NCI-H2196 treated with DMSO at 0.1 percent for 48 hours (cell line): ENCODE measurements around the gene CCNY.

ENCODE experiments used
- DNase-seq: peaks from one replicate; lab custom pipeline; 2025; ENCODE audit not compliant: unreplicated experiment; lab: John Stamatoyannopoulos, UW

The CCNY gene

DNA sequence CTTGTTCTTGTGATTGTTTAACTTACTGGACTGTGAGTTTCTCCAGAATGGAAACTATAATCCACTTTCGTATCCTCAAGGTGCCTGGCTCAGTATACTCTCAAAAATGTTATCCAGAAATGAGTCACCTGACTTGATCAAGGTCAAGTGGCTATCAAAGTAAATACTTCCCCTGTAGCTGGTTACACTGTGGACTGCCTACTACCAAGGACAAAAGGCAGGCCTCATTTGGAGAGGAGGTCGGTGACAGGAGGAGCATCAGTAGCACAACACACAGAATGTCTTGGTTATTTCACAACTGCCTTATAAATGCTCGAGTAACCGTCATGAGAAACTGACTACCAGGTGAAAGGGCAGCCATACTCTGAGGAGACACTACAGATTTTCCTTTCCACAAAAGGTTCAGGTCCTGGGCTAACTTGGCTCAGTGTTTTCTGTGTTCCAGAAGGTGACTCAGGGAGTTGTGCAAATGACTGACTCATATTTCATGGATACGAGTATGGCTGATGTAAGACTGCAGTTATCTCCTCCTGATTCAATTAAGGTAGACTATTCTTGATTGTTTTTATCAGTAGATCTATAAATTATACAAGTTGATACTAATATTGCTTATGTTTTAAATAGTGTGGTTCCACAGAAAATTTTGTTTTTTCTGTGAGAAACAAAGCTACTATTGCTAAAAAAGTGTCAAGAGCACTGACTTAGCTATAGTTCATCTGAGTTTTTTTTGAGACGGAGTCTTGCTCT is 4.2 kb upstream of the CCNY start:
- DNase-seq = no peak

DNA sequence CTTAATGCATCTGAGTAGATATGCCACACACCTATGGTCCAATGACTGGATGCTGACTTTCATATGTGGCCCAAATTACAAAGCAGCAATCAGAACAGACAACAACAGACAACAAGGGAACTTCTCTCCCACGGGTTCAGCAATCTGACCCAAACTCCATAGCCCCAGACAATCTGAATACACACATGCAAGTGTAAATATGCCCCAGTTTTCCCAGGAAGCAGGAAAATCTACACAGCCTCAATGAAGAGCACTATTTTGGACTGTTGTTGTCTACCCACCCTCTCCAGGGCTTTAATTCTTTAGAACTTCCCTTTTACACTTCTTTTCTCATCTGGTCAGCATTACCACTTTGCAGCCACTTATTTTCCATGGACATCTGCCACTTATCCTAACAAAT is 2.0 kb upstream of the CCNY start:
- no peak for DNase-seq

DNA sequence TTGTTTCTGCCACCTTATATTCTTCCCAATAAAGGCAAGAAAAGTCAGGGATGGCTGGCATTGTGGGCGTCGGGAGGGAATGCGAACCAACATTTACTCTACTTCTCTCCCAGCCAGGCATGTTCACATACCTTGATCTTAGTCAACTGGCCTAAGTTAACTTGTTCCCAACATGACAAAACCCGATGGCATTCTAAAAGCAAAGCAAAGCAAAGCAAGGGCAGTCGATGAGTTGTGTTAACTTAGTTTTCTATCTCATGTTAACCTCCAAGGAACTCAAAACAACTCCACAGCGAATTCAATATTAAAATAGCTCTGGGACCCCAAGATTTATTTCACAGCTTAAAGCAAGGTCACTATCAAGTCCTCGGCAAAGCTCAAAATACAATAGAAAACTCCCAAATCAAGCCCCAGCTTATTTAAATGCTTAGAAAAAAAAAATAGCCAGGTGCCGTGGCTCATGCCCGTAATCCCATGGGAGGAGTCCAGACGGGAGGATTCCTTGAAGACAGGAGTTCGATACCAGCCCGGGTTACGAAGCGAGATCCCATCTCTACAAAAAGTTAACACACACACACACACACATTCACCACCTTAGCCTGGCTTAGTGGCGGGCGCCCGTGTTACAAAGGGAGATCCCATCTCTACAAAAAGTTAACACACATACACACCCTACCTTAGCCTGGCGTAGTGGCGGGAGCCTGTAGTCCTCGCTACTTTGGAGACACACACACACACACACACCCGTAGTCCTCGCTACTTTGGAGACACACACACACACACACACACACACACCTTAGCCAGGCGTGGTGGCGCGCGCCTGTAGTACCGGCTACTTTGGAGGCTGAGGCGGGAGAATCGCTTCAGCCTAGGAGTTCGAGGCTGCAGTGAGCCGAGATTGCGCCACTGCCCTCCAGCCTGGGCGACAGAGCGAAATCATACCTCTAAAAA is 901 bp upstream of the CCNY start:
- DNase-seq = no peak

DNA sequence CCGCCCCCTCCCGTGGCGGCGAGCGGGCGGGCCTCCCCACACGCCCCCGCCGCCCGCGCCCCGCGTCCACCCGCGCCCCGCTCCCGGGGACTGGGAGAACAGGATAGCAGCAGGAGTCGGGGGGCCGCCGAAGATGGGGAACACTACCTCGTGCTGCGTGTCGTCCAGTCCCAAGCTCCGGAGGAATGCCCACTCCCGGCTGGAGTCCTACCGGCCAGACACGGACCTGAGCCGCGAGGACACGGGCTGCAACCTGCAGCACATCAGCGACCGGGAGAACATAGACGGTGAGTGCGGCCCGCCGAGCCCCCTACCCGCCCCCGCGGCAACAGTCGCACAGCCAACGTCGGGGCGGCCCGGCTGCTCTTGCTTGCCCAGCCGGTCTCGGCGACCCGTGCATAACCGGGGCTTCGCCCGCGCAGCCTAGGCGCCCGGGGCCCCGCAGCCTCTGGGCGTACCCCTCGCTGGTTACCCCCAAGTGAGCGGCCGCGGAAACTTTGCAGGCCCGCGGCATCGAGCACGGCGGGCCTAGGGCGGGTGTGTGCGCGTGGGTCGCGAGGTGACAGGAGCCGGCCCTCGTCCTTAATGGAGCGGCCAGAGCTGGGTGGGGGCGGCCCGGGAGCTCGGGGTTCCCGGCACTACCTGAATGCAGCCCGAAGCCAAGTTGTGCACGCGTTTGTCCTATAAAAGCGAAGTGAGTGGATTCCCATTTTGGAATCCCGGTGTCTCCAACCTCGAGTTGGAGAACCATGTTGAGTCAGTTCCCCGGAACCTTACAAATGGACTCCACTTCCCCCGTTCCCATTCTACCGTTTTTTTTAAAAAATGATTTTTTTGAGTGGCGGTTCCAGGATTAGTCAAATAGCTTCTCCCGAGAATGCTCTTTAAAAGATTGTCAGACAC is 863 bp downstream of the CCNY start:
- DNase-seq = no peak

DNA sequence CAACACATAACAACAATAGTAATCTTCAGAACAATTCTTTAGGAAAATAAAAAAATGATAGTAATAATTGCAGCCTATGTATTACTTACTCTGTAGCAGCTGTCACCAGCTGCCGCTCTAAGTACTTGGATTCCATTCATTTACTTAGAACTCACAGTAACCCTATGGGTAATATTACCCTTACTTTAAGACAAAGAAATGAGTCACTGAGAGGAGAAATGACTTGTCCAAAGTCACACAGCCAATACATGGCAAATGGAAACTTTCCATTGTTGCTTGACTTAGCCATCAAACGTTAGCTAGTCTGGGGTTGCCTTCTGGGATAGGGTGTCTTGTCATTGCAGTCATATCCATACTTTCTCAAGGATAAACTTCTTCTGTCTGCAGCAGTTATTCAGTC is 3.6 kb downstream of the CCNY start:
- no peak for DNase-seq

DNA sequence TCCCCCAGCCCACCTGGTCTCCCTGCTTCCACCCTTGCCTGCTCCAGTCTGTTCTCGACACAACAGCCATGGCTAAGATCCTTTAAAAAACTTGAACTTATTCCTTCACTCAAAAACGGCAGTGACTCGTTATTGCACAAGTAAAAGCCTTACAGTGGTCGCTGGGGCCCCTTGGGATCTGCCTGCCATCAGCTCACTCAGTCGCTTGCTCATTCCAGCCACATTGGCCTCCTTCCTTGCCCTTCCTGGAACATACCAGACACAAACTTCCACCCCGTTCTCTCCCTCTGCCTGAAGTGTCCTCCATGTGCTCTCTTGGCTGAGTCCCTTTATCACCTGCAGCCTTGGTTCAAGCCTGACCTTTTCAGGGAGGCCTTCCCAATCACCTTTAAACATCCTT is 4.7 kb downstream of the CCNY start:
- DNase-seq = no peak

DNA sequence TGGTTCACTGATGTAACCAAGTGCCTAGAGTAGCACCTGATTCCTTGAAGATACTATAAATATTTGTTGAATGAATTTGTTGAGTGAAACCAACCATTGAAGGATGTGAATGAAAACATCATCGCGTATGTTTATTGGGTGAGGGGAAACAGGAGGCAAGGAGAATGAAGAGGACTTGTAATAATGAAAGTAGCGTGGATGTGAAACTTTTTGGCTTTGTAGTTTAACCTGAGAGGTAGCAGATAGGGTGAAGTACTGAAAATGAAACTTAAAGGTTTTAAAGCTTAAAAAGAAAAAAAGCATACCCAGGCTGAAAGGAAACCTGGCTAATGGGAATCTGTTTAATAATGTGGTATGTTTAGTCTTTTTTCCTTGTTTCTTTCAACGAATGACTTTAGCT is 5.2 kb downstream of the CCNY start:
- no peak for DNase-seq

DNA sequence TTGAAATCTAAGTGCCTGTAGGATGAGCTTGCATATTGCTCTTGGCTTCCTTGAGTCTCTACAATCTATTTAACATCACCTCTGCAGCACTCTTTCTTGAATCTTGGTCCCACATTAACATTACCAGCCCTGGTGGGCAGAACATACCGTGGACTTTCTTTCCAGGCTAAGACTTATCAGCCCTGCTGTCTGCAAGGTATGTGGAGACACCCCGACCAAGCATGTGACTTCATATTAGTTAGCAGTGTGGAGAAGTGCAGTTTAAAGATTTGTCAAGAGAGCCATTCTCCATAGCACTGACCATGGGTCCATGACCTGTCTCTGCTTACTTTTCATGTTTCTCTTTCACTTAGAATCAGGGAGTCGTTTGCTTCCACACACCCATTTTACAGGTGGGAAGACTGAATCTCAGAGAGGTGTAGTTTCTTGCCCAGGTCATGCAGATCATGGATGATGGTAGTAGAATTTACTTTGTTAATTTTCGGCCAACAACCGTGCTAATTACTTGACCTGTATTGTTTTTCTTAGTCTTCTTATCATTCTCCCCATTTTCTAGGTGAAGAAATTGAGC is 6.0 kb downstream of the CCNY start:
- no peak for DNase-seq

DNA sequence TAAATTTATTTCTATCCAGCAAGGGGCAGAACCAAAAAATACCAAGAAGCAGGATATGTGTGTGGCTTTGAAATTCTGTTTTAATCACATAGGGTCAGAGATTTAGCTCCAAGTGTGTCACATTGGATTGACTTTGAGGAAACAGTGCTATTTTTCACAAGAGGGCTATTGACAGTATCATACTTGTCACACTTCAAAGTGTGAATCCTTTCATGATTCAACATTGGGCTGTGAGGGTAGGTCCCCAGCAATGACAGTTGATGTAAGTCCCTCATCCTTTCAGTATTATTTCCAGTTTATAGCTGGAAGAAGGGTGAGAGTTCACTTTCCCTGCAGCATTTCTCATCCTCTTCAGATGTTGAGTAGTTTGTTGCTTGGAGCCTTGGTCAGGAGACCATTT is 7.4 kb downstream of the CCNY start:
- no peak for DNase-seq

DNA sequence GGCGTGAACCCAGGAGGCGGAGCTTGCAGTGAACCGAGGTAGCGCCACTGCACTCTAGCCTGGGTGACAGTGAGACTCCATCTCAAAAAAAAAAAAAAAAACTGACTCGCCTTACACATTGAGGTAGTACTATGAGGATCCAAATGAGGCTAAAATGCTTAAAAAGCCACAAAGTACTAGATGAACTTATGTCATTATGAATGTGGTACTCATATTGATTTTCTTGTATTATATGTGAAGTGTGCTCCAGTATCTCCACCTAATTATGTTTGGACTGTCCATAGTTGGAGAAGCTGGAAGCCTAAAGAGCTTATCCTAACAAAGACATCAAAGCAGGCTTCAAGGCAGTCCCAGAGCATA is 9.1 kb downstream of the CCNY start:
- DNase-seq = no peak

DNA sequence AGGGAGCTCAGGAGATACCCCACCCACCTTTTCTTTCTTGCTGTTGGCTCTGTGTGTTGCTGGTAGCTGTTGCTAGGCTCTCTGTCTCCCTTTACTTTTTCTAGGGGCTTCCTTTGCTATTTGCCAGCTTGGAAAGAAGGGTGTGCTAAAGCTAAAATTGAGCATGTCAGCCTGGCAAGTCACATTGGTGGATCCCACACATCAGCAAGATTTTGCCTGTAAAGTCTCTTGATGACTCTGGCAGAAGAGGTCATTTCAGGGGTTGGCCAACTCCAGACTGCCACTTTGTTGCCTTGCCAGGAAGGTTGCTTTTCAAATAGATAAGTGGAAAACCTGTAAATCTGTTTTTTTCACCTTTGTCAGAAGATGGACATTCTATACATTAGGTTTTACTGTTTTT is 9.9 kb downstream of the CCNY start:
- DNase-seq = no peak

DNA sequence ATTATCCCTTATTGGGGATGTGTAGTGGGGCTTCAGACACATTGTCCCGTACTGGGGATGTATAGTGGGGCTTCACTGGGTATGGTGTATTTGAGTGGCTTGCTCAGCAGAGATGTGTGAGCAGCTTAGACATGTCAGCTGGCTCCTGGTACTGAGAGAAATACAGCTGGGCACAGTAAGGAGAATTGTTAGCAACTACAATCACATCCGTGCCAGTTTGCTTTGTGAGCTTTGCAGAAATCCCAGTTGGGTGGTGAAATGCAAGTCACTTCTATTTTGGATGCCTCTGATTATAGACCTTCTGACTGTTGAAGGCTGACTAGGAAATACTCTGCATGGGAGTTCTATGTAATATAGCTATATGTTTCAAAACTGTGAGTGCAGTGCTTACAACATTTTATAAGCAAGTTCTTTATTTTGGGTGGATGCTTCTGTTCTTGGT is 10.8 kb downstream of the CCNY start:
- no peak for DNase-seq

DNA sequence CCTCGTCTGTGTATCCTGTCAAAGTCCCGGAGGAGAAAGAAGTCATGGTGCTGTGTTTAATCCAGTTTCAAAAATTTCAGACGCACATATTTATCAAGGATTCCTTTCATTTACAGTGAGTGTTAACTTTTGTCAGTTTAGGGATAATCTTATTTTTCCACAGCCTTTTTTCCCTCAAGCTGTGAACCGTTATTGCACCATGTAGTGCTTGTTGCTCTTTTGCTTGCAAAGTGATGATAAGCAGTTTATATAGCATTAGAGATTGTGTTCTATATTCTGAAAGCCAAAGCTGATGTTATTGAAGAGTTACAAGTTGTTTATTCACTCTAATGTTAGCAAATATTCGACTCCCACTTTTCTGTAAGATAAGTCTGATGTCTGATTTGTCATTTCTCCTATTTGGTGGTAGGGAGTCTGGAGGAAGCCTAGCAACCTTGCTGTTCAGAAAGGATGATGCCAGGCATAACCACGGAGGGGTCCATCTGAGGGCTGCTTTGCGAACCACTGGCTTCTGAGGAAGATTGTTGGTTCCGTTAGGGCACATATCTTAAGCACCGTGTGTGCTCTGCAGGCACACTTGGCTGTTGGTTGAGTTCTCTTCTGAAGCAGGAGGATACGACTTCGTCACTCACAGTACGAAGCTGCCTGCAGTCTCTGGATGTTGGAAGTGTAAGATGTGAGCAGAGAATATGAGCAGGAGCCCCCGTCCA is 11.7 kb downstream of the CCNY start:
- DNase-seq = no peak

DNA sequence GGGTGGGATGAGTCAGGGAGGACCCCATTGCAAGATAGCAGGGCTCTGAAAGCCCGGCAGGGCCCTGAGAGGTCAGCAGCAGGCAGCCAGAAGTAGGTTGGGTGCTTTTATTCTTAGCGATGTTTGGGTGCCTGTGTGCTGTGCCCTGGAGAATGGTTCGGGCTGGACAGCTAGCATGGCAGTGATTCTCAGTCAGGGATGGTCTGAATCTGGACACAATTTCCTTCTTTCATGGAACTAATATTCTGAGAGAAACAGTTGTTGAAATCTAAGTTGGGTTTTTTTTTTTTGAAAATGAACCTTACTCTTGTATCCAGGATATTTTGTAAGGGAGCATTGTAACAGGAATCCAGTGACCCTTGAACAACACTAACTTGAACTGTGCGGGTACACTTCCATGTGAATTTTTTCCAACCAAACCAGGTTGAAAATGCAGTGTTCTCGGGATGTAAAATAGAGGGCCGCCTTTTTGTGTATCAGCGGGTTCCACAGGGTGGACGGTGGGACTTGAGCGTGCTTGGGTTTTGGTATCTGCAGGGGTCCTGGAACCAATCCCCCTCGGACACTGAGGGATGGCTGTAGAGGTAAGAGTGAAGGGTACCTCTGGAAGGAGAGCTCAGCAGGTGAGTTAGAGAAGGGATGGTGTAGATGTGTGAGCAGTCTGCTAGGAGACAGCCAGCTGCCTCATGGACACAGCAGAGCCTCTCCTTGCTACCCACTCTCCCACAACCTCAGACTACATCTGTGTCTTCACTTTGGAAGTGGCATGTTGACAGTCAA is 12.5 kb downstream of the CCNY start:
- no peak for DNase-seq

DNA sequence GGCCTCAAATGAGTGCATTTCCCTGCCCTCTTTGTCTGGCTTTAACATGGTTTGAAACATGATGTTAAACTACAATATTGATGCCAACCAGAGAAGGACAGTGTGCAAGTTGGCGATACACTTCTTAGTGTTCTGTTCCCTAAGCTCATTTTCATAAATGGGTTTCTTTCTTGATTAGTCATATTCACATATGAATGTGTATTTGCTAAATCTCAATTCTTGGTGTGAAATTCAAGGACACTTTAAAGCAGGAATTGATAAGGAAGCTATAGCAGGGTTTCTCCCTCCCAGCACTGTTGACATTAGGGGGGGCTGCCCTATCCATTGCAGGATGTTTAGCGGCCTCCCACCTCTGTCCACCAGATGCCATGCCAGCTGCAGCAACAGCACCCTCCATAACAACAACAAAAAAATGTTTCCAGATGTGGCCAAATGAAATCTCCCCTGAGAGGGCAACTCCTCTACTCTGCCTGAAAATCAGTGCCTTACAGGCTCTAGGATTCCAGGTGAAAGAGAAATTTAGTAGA is 13.1 kb downstream of the CCNY start:
- no peak for DNase-seq

DNA sequence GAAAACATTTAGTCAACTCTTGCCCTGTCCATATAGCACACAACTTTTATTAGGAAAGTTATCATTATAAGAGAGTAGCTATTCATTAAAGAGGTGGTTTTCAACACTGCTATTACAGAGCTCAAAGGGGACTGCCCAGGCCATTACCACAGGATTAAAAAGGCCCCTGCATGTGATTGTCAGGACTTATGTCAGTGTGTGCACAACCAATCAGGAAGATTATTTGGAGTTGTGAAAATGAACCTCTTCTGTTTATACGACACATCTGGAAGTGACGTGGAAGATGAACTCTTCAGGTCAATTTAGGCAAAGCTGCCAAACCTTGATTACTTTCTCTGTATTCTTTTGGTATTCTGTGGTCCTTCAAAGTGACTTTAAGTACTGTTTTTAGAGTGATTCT is 14.7 kb downstream of the CCNY start:
- no peak for DNase-seq

DNA sequence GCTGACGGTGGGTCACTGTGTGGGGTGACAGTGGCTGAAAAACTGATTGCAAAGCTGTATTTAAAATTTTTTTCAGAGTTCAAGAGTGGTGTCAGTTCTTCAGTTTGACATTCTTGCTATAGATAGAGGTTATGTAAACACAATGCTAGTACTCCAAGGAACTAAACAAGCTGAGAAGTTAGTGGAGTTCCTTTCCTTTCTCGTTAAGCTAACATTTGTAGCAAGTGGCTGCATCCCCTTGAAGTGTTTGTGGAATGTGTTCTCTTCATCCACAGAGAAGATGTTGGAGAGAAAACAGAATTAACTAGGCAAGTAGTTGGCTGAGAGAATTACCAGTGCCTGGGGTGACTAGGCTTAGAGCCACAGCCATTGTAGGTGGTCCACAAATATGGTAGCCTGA is 15.8 kb downstream of the CCNY start:
- DNase-seq = no peak

DNA sequence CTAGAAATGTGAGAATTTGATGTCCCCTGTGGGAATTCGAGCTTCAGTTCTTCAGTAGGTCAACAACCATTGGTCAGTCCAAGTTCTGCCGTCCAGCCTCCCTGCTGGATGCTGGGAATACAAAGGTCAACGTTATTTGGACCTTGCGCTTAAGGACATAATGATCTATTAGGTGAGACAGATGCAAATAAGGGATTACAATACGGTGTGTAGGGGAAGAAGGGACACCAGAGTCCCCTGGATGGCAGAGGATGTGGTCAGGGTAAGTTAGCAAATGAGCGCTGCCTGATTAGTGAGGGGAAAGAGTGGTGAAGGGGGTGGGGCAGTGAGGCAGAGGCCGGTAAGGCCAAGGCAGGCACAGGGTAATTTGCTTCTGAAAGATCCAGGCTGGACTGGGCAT is 16.2 kb downstream of the CCNY start:
- DNase-seq = no peak

DNA sequence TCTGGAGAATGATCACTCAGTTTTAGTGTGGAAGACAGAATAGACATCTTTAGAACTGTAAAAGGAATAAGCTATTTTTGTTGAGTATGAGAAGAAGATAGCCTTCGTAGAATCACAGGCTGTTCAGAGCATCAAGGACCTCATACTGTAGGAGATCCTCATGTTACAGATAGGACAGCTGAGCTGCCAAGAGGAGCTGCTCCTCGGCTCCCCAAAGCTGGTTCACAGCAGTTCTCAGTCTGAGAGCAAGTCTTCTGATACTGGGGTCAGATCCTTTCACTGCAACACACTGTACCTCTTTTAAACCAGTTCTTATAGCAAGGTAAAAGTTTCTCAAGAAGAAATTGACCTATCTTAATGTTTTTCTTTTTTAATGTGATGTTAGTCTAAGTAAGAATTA is 17.1 kb downstream of the CCNY start:
- no peak for DNase-seq
